SK-N-SH (cell line): ENCODE measurements around the gene TOM1L1. TPM values are rescaled to one million over a fixed set of nuclear protein-coding genes. Genes with fewer than 3 reads are reported as not detected.
A peak's percentile ranks its signal among the peaks of the same experiment; 100 is the strongest.

ENCODE experiments used
- CTCF ChIA-PET: fragments of 300-600, 350-600 bp; formaldehyde crosslinking; extraction: SDS; loops from one replicate; lab custom pipeline; 2021; lab: Yijun Ruan, JAX
- POLR2A ChIA-PET: fragments of 350-600 bp; sonication (Branson Sonifier 250); formaldehyde crosslinking; extraction: SDS; loops from one replicate; lab custom pipeline; 2020; ENCODE audit warnings: antibody characterized with exemption, inconsistent platforms; lab: Yijun Ruan, JAX
- DNase-seq: peaks from one replicate; pipeline ENCODE4 v3.0.0; 2012
- H2AFZ ChIP-seq: fragments of 200-600 bp; sonication (generic); 2 replicates; pipeline ENCODE4 v1.8.1; 2016; ENCODE audit warnings: antibody characterized with exemption, mild to moderate bottlenecking, low read depth
- H3F3A ChIP-seq: fragments of 200-600 bp; sonication (generic); replicated peaks from 2 replicates; pipeline ENCODE3; 2016; ENCODE audit warnings: antibody characterized with exemption, mild to moderate bottlenecking; ENCODE audit not compliant: insufficient read depth
- H3K27ac ChIP-seq, 2 experiments: fragments of 200-500 bp in 1 of 2; fragments of 200-600 bp in 1 of 2; sonication (Bioruptor generic) in 1 of 2; sonication (generic), shearing (Covaris generic) in 1 of 2; 2 replicates each; pipeline versions ENCODE4 v1.5.1 to v1.6.1; 2014 to 2016; ENCODE audit warnings: low read depth in 2 of 2, inconsistent platforms in 1 of 2, low read length in 1 of 2, mild to moderate bottlenecking in 1 of 2, mixed read lengths in 1 of 2
- H3K27me3 ChIP-seq: fragments of 200-600 bp; sonication (generic), shearing (Covaris generic); 2 replicates; pipeline ENCODE4 v1.6.1; 2016; ENCODE audit warnings: mixed run types; ENCODE audit not compliant: insufficient read depth
- H3K36me3 ChIP-seq, 2 experiments: fragments of 200-500 bp in 1 of 2; fragments of 200-600 bp in 1 of 2; sonication (Bioruptor generic) in 1 of 2; sonication (generic) in 1 of 2; replicated peaks in 1 of 2; 2 replicates each; pipeline versions ENCODE3 to v1.5.1; 2014 to 2016; ENCODE audit warnings: low read length in 1 of 2, mild to moderate bottlenecking in 1 of 2; ENCODE audit not compliant: insufficient read depth in 2 of 2, control insufficient read depth in 1 of 2
- H3K4me1 ChIP-seq, 2 experiments: fragments of 200-500 bp in 1 of 2; fragments of 200-600 bp in 1 of 2; sonication (Bioruptor generic) in 1 of 2; sonication (generic), shearing (Covaris generic) in 1 of 2; 2 replicates each; pipeline versions ENCODE4 v1.5.1 to v1.6.1; 2014 to 2016; ENCODE audit warnings: low read depth in 1 of 2, low read length in 1 of 2, mixed run types in 1 of 2; ENCODE audit not compliant: insufficient read depth in 2 of 2, control insufficient read depth in 1 of 2
- H3K4me2 ChIP-seq: fragments of 200-600 bp; sonication (generic), shearing (Covaris generic); 2 replicates; pipeline ENCODE4 v1.6.1; 2017; ENCODE audit warnings: mixed run types
- H3K4me3 ChIP-seq, 2 experiments: fragments of 200-500 bp in 1 of 2; fragments of 200-600 bp in 1 of 2; sonication (Bioruptor generic) in 1 of 2; sonication (generic), shearing (Covaris generic) in 1 of 2; 2 replicates each; pipeline versions ENCODE4 v1.5.1 to v1.8.1; 2014 to 2016; ENCODE audit warnings: low read depth in 2 of 2, inconsistent platforms in 1 of 2, low read length in 1 of 2, mild to moderate bottlenecking in 1 of 2, mixed read lengths in 1 of 2, moderate library complexity in 1 of 2
- H3K79me2 ChIP-seq: fragments of 200-600 bp; sonication (generic); 2 replicates; pipeline ENCODE4 v1.8.1; 2017; ENCODE audit warnings: mild to moderate bottlenecking; ENCODE audit not compliant: insufficient read depth
- H3K9ac ChIP-seq: fragments of 200-600 bp; sonication (generic); 2 replicates; pipeline ENCODE4 v1.6.1; 2017; ENCODE audit warnings: mixed run types
- H3K9me2 ChIP-seq: fragments of 200-600 bp; sonication (generic); 2 replicates; pipeline ENCODE4 v1.6.1; 2017; ENCODE audit warnings: mixed run types
- H3K9me3 ChIP-seq: fragments of 200-600 bp; sonication (generic); 2 replicates; pipeline ENCODE4 v1.6.1; 2017; ENCODE audit warnings: mixed run types, mild to moderate bottlenecking, moderate library complexity
- H4K20me1 ChIP-seq: fragments of 200-600 bp; sonication (generic); 2 replicates; pipeline ENCODE4 v1.6.1; 2017; ENCODE audit warnings: mild to moderate bottlenecking, mixed run types; ENCODE audit not compliant: insufficient read depth
- ELF1 ChIP-seq: IDR thresholded peaks from 2 replicates; pipeline ENCODE4 v1.4.0; 2012
- EZH2phosphoT487 ChIP-seq: fragments of 200-600 bp; sonication (generic); IDR thresholded peaks from 2 replicates; pipeline ENCODE4 v1.6.1; 2017; ENCODE audit warnings: low read depth, mixed run types, mild to moderate bottlenecking, antibody characterized with exemption, moderate library complexity, borderline replicate concordance
- FOSL2 ChIP-seq: IDR thresholded peaks from 2 replicates; pipeline ENCODE4 v1.4.0; 2012; ENCODE audit warnings: low read depth, mild to moderate bottlenecking, moderate library complexity, borderline replicate concordance
- GATA2 ChIP-seq: sonication (generic); formaldehyde crosslinking; IDR thresholded peaks from 2 replicates; pipeline ENCODE4 v1.5.0; 2020; ENCODE audit warnings: mild to moderate bottlenecking, missing genetic modification reagents
- JUND ChIP-seq: IDR thresholded peaks from 2 replicates; pipeline ENCODE4 v1.4.0; 2012
- MXI1 ChIP-seq: IDR thresholded peaks from 2 replicates; pipeline ENCODE4 v1.6.1; 2012; ENCODE audit warnings: mild to moderate bottlenecking, low read depth, low read length, improper control_type of control experiment
- POLR2AphosphoS5 ChIP-seq: IDR thresholded peaks from 2 replicates; pipeline ENCODE4 v1.6.1; 2012; ENCODE audit warnings: low read depth, low read length
- RCOR1 ChIP-seq: fragments of 150-350 bp; IDR thresholded peaks from 2 replicates; pipeline ENCODE4 v1.6.1; 2017; ENCODE audit warnings: antibody characterized with exemption, low read length
- REST ChIP-seq: IDR thresholded peaks from 2 replicates; pipeline ENCODE4 v1.6.1; 2012; ENCODE audit warnings: mild to moderate bottlenecking, low read depth, low read length, moderate library complexity
- RFX5 ChIP-seq: IDR thresholded peaks from 2 replicates; pipeline ENCODE4 v1.6.1; 2012; ENCODE audit warnings: mild to moderate bottlenecking, improper control_type of control experiment, low read length
- RXRA ChIP-seq: IDR thresholded peaks from 2 replicates; pipeline ENCODE4 v1.4.0; 2012; ENCODE audit warnings: low read depth, mild to moderate bottlenecking, borderline replicate concordance
- TAF1 ChIP-seq: IDR thresholded peaks from 2 replicates; pipeline ENCODE4 v1.6.1; 2012; ENCODE audit warnings: low read depth, mild to moderate bottlenecking, low read length, moderate library complexity, borderline replicate concordance
- ZBTB33 ChIP-seq: IDR thresholded peaks from 2 replicates; pipeline ENCODE4 v1.4.0; 2012; ENCODE audit warnings: low read depth, borderline replicate concordance
- WGBS: methylation state at CpG from one replicate; pipeline ENCODE4 v1.1.6; 2017; ENCODE audit warnings: low lambda C conversion rate; 5-methylcytosine and 5-hydroxymethylcytosine counted together
- polyA plus RNA-seq, 3 experiments: library from polyadenylated mRNA; depleted of rRNA; stranded (reverse); fragments of >200 nt; gene quantifications; 2 replicates each; pipeline ENCODE4 v1.2.3, GENCODE V29; 2012
- TF ChIP-seq, protein P1 (sequence below): fragments of 150-350 bp; IDR thresholded peaks from 2 replicates; pipeline ENCODE4 v1.6.1; 2017; ENCODE audit warnings: antibody characterized with exemption, low read length, low read depth, borderline replicate concordance
- TF ChIP-seq, protein P2 (sequence below): IDR thresholded peaks from 2 replicates; pipeline ENCODE4; 2012
- TF ChIP-seq, protein P3 (sequence below): fragments of 150-350 bp; IDR thresholded peaks from 2 replicates; pipeline ENCODE4 v1.6.1; 2016; ENCODE audit warnings: mild to moderate bottlenecking, low read depth, low read length
- TF ChIP-seq, protein P4 (sequence below): IDR thresholded peaks from 2 replicates; pipeline ENCODE4 v1.4.0; 2012; ENCODE audit warnings: low read depth, borderline replicate concordance

Gene TOM1L1
- polyA plus RNA-seq, 1 of the 3 experiments (the other 2 are of a cell fraction) = 46.5 TPM

DNA sequence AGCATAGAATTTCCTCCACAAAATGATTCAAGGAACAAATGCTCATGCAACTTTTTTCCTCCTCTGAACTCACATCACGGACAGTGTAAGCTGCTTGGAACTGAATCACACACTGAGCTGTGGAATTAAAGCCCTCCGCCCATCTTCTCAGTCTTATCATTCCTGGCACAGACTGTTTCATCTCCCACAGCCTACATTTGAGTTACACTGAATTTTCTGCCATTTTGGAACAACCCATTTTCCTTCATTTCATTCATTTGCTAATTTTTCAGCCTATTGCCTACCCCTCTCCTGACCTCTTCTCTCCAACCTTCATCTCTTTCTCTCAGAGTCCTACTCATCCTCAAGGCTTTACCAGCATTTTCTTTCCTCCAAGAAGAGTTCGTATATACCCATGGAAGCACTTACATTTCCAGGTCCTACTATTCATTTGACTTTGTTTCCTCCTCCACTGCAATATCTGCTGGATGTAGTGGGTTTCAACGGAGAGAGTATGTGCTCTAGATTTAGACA is 39.1 kb upstream of the TOM1L1 start:
- H3K79me2 ChIP-seq = no peaks in the 10 kb centered on the region
- H3F3A ChIP-seq = no peaks in the 10 kb centered on the region
- H3K27me3 ChIP-seq = no peaks in the 10 kb centered on the region
- H3K4me2 ChIP-seq = no peak overlapping the region
- no peaks in the 10 kb centered on the region for H3K36me3 ChIP-seq
- no peaks in the 10 kb centered on the region for H4K20me1 ChIP-seq
- H3K9me3 ChIP-seq = no peaks in the 10 kb centered on the region
- 12% methylated on average over 4 of the region's 4 CpGs for WGBS
- H3K9me2 ChIP-seq = no peaks in the 10 kb centered on the region
- ChIA-PET CTCF (interaction anchor here (0.9 to 1.1 kb wide), 2 partner anchors 41 to 76 kb away, joined by 4 read pairs; no protein-coding TSS in a partner anchor), POLR2A (interaction anchor here (1.1 to 1.8 kb wide), 2 partner anchors 39 to 76 kb away, joined by 3 to 9 read pairs; partner anchors contain the start of gene TOM1L1)
- peak overlapping the region in 1 of 2 experiments; percentile 95; a peak in 2 of 4 replicates for H3K27ac ChIP-seq
- no peak overlapping the region for H3K9ac ChIP-seq
- H2AFZ ChIP-seq = no peak overlapping the region
- peaks cover 0 to 36% of the 10 kb centered on the region in 2 experiments; a peak in 2 of 4 replicates for H3K4me1 ChIP-seq
- no peak for TF ChIP-seq RCOR1
- no peak for TF ChIP-seq FOSL2
- no peak for TF ChIP-seq GATA2 (CRISPR knock-in tag)
- TF ChIP-seq REST = no peak
- TF ChIP-seq, protein P1, sequence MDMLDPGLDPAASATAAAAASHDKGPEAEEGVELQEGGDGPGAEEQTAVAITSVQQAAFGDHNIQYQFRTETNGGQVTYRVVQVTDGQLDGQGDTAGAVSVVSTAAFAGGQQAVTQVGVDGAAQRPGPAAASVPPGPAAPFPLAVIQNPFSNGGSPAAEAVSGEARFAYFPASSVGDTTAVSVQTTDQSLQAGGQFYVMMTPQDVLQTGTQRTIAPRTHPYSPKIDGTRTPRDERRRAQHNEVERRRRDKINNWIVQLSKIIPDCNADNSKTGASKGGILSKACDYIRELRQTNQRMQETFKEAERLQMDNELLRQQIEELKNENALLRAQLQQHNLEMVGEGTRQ = no peak
- no peak for TF ChIP-seq RXRA
- no peak for TF ChIP-seq RFX5
- no peak for TF ChIP-seq EZH2phosphoT487
- TF ChIP-seq, protein P2, sequence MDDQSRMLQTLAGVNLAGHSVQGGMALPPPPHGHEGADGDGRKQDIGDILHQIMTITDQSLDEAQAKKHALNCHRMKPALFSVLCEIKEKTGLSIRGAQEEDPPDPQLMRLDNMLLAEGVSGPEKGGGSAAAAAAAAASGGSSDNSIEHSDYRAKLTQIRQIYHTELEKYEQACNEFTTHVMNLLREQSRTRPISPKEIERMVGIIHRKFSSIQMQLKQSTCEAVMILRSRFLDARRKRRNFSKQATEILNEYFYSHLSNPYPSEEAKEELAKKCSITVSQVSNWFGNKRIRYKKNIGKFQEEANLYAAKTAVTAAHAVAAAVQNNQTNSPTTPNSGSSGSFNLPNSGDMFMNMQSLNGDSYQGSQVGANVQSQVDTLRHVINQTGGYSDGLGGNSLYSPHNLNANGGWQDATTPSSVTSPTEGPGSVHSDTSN = no peak
- TF ChIP-seq ELF1 = no peak
- no peak for TF ChIP-seq JUND
- no peak for TF ChIP-seq TAF1
- no peak for TF ChIP-seq MXI1
- no peak for TF ChIP-seq ZBTB33
- TF ChIP-seq, protein P3, sequence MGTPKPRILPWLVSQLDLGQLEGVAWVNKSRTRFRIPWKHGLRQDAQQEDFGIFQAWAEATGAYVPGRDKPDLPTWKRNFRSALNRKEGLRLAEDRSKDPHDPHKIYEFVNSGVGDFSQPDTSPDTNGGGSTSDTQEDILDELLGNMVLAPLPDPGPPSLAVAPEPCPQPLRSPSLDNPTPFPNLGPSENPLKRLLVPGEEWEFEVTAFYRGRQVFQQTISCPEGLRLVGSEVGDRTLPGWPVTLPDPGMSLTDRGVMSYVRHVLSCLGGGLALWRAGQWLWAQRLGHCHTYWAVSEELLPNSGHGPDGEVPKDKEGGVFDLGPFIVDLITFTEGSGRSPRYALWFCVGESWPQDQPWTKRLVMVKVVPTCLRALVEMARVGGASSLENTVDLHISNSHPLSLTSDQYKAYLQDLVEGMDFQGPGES = no peak
- no peak for TF ChIP-seq POLR2AphosphoS5
- TF ChIP-seq, protein P4, sequence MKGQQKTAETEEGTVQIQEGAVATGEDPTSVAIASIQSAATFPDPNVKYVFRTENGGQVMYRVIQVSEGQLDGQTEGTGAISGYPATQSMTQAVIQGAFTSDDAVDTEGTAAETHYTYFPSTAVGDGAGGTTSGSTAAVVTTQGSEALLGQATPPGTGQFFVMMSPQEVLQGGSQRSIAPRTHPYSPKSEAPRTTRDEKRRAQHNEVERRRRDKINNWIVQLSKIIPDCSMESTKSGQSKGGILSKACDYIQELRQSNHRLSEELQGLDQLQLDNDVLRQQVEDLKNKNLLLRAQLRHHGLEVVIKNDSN = no peak
- H3K4me3 ChIP-seq = no peak overlapping the region
- DNase-seq = no peak
